Gastroesophageal sphincter (tissue), 4 donors: ENCODE data around the gene TMEM202. TPM values are rescaled to one million over a fixed set of nuclear protein-coding genes. Genes with fewer than 3 reads are reported as not detected.
"Not testable (repeated sequence)": the region's sequence is repeated elsewhere in the genome, so short reads cannot be mapped to it uniquely, and the experiment has no call there.

Source experiments
- ATAC-seq: fragments of 150-250 bp; one replicate; pipeline ENCODE4 v1.9.1; 2016; ENCODE audit warnings: mild to moderate bottlenecking, moderate library complexity
- H3K27ac ChIP-seq, 4 donors: fragments of 200-600 bp; sonication (generic) in 3 of 4; 1 replicate in 3 of 4; 2 replicates in 1 of 4; pipeline ENCODE4 v1.5.1; 2016 to 2019
- H3K27me3 ChIP-seq: fragments of 200-600 bp; sonication (generic); one replicate; pipeline ENCODE4 v1.5.1; 2019
- H3K36me3 ChIP-seq, 2 donors: fragments of 200-600 bp; sonication (generic); one replicate each; pipeline ENCODE4 v1.5.1; 2019; ENCODE audit warnings: control low read depth in 1 of 2
- H3K4me1 ChIP-seq, 3 donors: fragments of 200-600 bp; sonication (generic); 1 replicate in 2 of 3; 2 replicates in 1 of 3; pipeline ENCODE4 v1.5.1; 2016 to 2019; ENCODE audit warnings: control low read depth in 2 of 3
- H3K4me3 ChIP-seq, 2 donors: fragments of 200-600 bp; sonication (generic); one replicate each; pipeline ENCODE4 v1.5.1; 2019; ENCODE audit warnings: mild to moderate bottlenecking in 1 of 2, moderate library complexity in 1 of 2
- H3K9me3 ChIP-seq, 3 donors: fragments of 200-600 bp; sonication (generic); one replicate each; pipeline ENCODE4 v1.5.1; 2017 to 2019; ENCODE audit warnings: control low read depth in 2 of 3
- CTCF ChIP-seq, 4 experiments: fragments of 200-600 bp in 2 of 4; fragments of 450-650 bp in 2 of 4; sonication (generic) in 1 of 4; IDR thresholded peaks; one replicate each; pipeline ENCODE4 v1.5.1; 2017 to 2019; ENCODE audit warnings: antibody characterized with exemption in 4 of 4, mild to moderate bottlenecking in 2 of 4, moderate library complexity in 2 of 4
- EP300 ChIP-seq: sonication (generic); formaldehyde crosslinking; IDR thresholded peaks from one replicate; pipeline ENCODE4 v1.6.1; 2017; ENCODE audit warnings: antibody characterized with exemption, mild to moderate bottlenecking
- POLR2A ChIP-seq, 2 donors: fragments of 450-650 bp; IDR thresholded peaks; one replicate each; pipeline ENCODE4 v1.6.1; 2017; ENCODE audit warnings: antibody characterized with exemption in 2 of 2, mild to moderate bottlenecking in 2 of 2, moderate library complexity in 1 of 2
- POLR2AphosphoS5 ChIP-seq: sonication (generic); formaldehyde crosslinking; IDR thresholded peaks from one replicate; pipeline ENCODE4 v1.6.1; 2017; ENCODE audit warnings: antibody characterized with exemption
- WGBS, 2 donors: methylation state at CpG; one replicate each; pipeline ENCODE4 v1.1.5; 2018; ENCODE audit warnings: low coverage in 1 of 2; 5-methylcytosine and 5-hydroxymethylcytosine counted together
- total RNA-seq, 4 donors: library from RNA; depleted of rRNA; stranded (reverse); fragments of >200 nt; gene quantifications; one replicate each; pipeline ENCODE4 v1.1.0, GENCODE V29; 2016

Gene TMEM202
- total RNA-seq, 4 donors from 2014 or later: not detected

GRCh38 chr15:72369964-72370363, 28.1 kb upstream of the TMEM202 start:
- TF ChIP-seq POLR2AphosphoS5 (no peak), EP300 (no peak), POLR2A (IDR thresholded peaks at IDR 0.05) (no peak), CTCF (IDR thresholded peaks at IDR 0.05) (no peak)

GRCh38 chr15:72372361-72372760, 25.7 kb upstream of the TMEM202 start:
- peaks cover 0 to 25% of the 10 kb centered on the region in 2 donors for H3K36me3 ChIP-seq
- no peaks in the 10 kb centered on the region for H3K9me3 ChIP-seq
- no peaks in the 10 kb centered on the region for H3K27me3 ChIP-seq
- H3K4me1 ChIP-seq: peaks cover 3 to 76% (median 22%) of the 10 kb centered on the region in 3 donors
- no peak for ATAC-seq
- H3K27ac ChIP-seq: no peak overlapping the region
- no peak for TF ChIP-seq POLR2A (IDR thresholded peaks at IDR 0.05)
- H3K4me3 ChIP-seq: no peak overlapping the region

More at GRCh38 chr15:72369964-72370363, 28.1 kb upstream of the TMEM202 start:
- peaks cover 0 to 30% of the 10 kb centered on the region in 2 donors for H3K36me3 ChIP-seq
- H3K4me3 ChIP-seq: no peak overlapping the region
- no peak for ATAC-seq
- no peaks in the 10 kb centered on the region for H3K27me3 ChIP-seq
- WGBS, 2 donors: 67% methylated on average over 1 of the region's 1 CpG; no CpG with 5 or more reads in 1 of the 2 donors
- H3K9me3 ChIP-seq: no peaks in the 10 kb centered on the region
- H3K4me1 ChIP-seq: peaks cover 3 to 61% (median 10%) of the 10 kb centered on the region in 3 donors
- no peak overlapping the region for H3K27ac ChIP-seq

- H3K4me3 ChIP-seq: peak overlapping the region; percentile 69 to 70
- TF ChIP-seq EP300 (no peak), POLR2AphosphoS5 (no peak), POLR2A (IDR thresholded peaks at IDR 0.05) (no peak), CTCF (IDR thresholded peaks at IDR 0.05) (no peak)
- peak; percentile 52 for ATAC-seq
Measured at GRCh38 chr15:72375501-72375845, 22.6 kb upstream of the TMEM202 start.

GRCh38 chr15:72375846-72376581, 22.1 kb upstream of the TMEM202 start, which contains the start of gene HEXA:
Gene HEXA, minus strand, starts transcription at chr15:72376014. Its CDS starts 42 bp downstream, at chr15:72375972.
- no peaks in the 10 kb centered on the region for H3K27me3 ChIP-seq
- peak; percentile 92 for ATAC-seq
- peak within 1 kb of the TSS; percentile 69 to 70 for H3K4me3 ChIP-seq
- no peaks in the 10 kb centered on the region for H3K9me3 ChIP-seq
- H3K4me1 ChIP-seq: peaks cover 3 to 51% (median 22%) of the 10 kb centered on the region in 3 donors
- peaks cover 0 to 3% of the 10 kb centered on the region in 2 donors for H3K36me3 ChIP-seq
- TF ChIP-seq POLR2AphosphoS5 (peak; percentile 96), EP300 (no peak), CTCF (IDR thresholded peaks at IDR 0.05) (peak in 1 of 4 experiments; percentile 11), POLR2A (IDR thresholded peaks at IDR 0.05) (peak; percentile 77 to 91)
- 0 to 1% methylated on average over 7 of the region's 50 CpGs for WGBS, 2 donors
- H3K27ac ChIP-seq: peak within 1 kb of the TSS; percentile 65 to 92 (median 91)

More at GRCh38 chr15:72375501-72375845, 22.6 kb upstream of the TMEM202 start:
- Histone ChIP-seq H3K4me1 (peaks cover 3 to 53% (median 22%) of the 10 kb centered on the region in 3 donors), H3K27me3 (no peaks in the 10 kb centered on the region), H3K9me3 (no peaks in the 10 kb centered on the region), H3K36me3 (peaks cover 0 to 9% of the 10 kb centered on the region in 2 donors), H3K27ac (peak overlapping the region; percentile 65 to 92 (median 91))
- WGBS, 2 donors: 0% methylated on average over 1 of the region's 17 CpGs

- Histone ChIP-seq H3K4me1 (peaks cover 3 to 41% (median 22%) of the 10 kb centered on the region in 3 donors), H3K9me3 (no peaks in the 10 kb centered on the region), H3K4me3 (no peak overlapping the region), H3K27ac (peak overlapping the region in 2 of 4 donors; percentile 91 to 92), H3K36me3 (no peaks in the 10 kb centered on the region), H3K27me3 (peaks cover under 1% of the 10 kb centered on the region)
- WGBS, 2 donors: 83 to 88% methylated on average over 1 of the region's 1 CpG
- ATAC-seq: no peak
- TF ChIP-seq POLR2A (IDR thresholded peaks at IDR 0.05): no peak
- TF ChIP-seq POLR2AphosphoS5: no peak
- no peak for TF ChIP-seq EP300
- no peak for TF ChIP-seq CTCF (IDR thresholded peaks at IDR 0.05)
Measured at GRCh38 chr15:72377331-72377730, 20.8 kb upstream of the TMEM202 start.

- H3K4me1 ChIP-seq: peaks cover 3 to 24% (median 20%) of the 10 kb centered on the region in 3 donors
- H3K27me3 ChIP-seq: peaks cover 13% of the 10 kb centered on the region
- H3K36me3 ChIP-seq, ATAC-seq, H3K4me3 ChIP-seq, H3K9me3 ChIP-seq, H3K27ac ChIP-seq: not testable (repeated sequence)
- 66 to 81% methylated on average over 3 of the region's 3 CpGs for WGBS, 2 donors
Measured at GRCh38 chr15:72379106-72379505, 19.0 kb upstream of the TMEM202 start.
